ENCODE results near the gene DNAJC17. TPM values are rescaled to one million over a fixed set of nuclear protein-coding genes. Genes with fewer than 3 reads are reported as not detected.

The DNAJC17 gene, protein sequence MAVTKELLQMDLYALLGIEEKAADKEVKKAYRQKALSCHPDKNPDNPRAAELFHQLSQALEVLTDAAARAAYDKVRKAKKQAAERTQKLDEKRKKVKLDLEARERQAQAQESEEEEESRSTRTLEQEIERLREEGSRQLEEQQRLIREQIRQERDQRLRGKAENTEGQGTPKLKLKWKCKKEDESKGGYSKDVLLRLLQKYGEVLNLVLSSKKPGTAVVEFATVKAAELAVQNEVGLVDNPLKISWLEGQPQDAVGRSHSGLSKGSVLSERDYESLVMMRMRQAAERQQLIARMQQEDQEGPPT
- polyA plus RNA-seq (2013, experiment 1 of 2), result 36.0 TPM
- 42.1 TPM for polyA plus RNA-seq (2013, experiment 2 of 2)

GRCh38 chr15:40807028-40807887 is at the start of gene DNAJC17, which contains the start of gene ZFYVE19:
Gene DNAJC17 (minus strand): TSS chr15:40807473. CDS start chr15:40807446, 27 bp downstream.
Gene ZFYVE19 (plus strand): TSS chr15:40807089. CDS start chr15:40807590, 501 bp downstream.
- peaks cover 3% of the 10 kb centered on the region for H3K4me1 ChIP-seq (ENCODE audit: control insufficient read depth, insufficient read depth, low read length, poor library complexity, severe bottlenecking)
- H3K4me3 ChIP-seq (ENCODE audit: extremely low read depth, insufficient read depth, low read length, poor library complexity, severe bottlenecking), result peak within 1 kb of the TSS; percentile 86
- WGBS, 2 experiments (ENCODE audit: insufficient coverage in 2 of 2), result 1% methylated on average over 51 to 56 of the region's 64 CpGs
- peak within 1 kb of the TSS; percentile 58 for H3K27ac ChIP-seq (ENCODE audit: low read depth, low read length, severe bottlenecking)
- no peaks in the 10 kb centered on the region for H3K9me3 ChIP-seq (ENCODE audit: control insufficient read depth, low read length)
- H3K36me3 ChIP-seq (ENCODE audit: control insufficient read depth, insufficient read depth, low read length), result peaks cover 46% of the 10 kb centered on the region

- Histone ChIP-seq H3K27ac (ENCODE audit: low read depth, low read length, severe bottlenecking) (no peak overlapping the region), H3K4me3 (ENCODE audit: extremely low read depth, insufficient read depth, low read length, poor library complexity, severe bottlenecking) (no peak overlapping the region), H3K4me1 (ENCODE audit: control insufficient read depth, insufficient read depth, low read length, poor library complexity, severe bottlenecking) (no peaks in the 10 kb centered on the region), H3K9me3 (ENCODE audit: control insufficient read depth, low read length) (no peaks in the 10 kb centered on the region), H3K36me3 (ENCODE audit: control insufficient read depth, insufficient read depth, low read length) (no peaks in the 10 kb centered on the region)
- 90 to 92% methylated on average over 4 to 5 of the region's 8 CpGs for WGBS, 2 experiments (ENCODE audit: insufficient coverage in 2 of 2)
These were observed 49.5 kb upstream of the DNAJC17 start for GRCh38 chr15:40856746-40857145.

DNA sequence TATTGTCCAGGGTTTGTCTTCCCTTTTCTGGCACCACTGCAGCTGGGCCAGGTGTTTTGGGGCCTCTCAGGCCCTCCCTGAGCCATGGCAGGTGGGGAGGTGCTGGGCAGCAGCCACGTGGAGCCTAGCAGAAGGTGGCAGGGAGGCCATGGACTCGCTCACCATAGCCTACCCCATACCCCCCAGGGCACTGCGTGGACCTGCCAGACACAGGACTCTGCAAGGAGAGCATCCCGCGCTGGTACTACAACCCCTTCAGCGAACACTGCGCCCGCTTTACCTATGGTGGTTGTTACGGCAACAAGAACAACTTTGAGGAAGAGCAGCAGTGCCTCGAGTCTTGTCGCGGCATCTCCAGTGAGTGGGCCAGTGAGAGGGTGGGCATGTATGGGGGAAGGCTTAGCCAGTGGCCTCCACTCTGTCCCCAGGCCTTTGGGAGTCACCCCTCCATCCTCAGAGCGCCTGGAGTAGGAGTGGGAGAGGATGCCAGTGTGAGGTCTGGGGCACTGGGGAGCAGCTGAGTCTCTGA is 48.5 kb upstream of the DNAJC17 start:
- Histone ChIP-seq H3K36me3 (ENCODE audit: control insufficient read depth, insufficient read depth, low read length) (no peaks in the 10 kb centered on the region), H3K4me3 (ENCODE audit: extremely low read depth, insufficient read depth, low read length, poor library complexity, severe bottlenecking) (no peak overlapping the region), H3K27ac (ENCODE audit: low read depth, low read length, severe bottlenecking) (no peak overlapping the region), H3K4me1 (ENCODE audit: control insufficient read depth, insufficient read depth, low read length, poor library complexity, severe bottlenecking) (no peaks in the 10 kb centered on the region), H3K9me3 (ENCODE audit: control insufficient read depth, low read length) (no peaks in the 10 kb centered on the region)
- 85 to 92% methylated on average over 7 to 9 of the region's 13 CpGs for WGBS, 2 experiments (ENCODE audit: insufficient coverage in 2 of 2)

- no peaks in the 10 kb centered on the region for H3K9me3 ChIP-seq (ENCODE audit: control insufficient read depth, low read length)
- H3K4me1 ChIP-seq (ENCODE audit: control insufficient read depth, insufficient read depth, low read length, poor library complexity, severe bottlenecking), result no peaks in the 10 kb centered on the region
- no peaks in the 10 kb centered on the region for H3K36me3 ChIP-seq (ENCODE audit: control insufficient read depth, insufficient read depth, low read length)
- 84 to 86% methylated on average over 8 of the region's 10 CpGs for WGBS, 2 experiments (ENCODE audit: insufficient coverage in 2 of 2)
- no peak overlapping the region for H3K4me3 ChIP-seq (ENCODE audit: extremely low read depth, insufficient read depth, low read length, poor library complexity, severe bottlenecking)
- no peak overlapping the region for H3K27ac ChIP-seq (ENCODE audit: low read depth, low read length, severe bottlenecking)
These were observed 46.9 kb upstream of the DNAJC17 start for GRCh38 chr15:40854161-40854560.

DNA sequence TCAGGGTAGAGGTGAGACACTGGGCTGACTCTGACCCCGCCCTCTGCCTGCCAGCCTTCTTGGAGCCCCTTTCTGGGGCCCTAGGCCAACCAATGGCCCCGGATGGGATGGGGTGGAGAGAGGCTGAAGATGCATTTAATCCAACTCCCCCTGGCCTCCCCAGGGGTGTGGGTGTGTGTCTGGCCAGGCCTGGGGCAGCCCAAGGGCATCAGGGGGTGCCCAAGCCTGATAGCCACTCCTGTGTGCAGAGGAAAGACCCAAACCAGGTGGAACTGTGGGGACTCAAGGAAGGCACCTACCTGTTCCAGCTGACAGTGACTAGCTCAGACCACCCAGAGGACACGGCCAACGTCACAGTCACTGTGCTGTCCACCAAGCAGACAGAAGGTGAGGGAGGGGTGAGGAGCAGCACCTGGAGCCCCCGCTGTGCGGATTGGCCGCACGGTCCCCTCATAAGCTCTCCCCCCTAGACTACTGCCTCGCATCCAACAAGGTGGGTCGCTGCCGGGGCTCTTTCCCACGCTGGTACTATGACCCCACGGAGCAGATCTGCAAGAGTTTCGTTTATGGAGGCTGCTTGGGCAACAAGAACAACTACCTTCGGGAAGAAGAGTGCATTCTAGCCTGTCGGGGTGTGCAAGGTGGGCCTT is 46.1 kb upstream of the DNAJC17 start:
- no peaks in the 10 kb centered on the region for H3K9me3 ChIP-seq (ENCODE audit: control insufficient read depth, low read length)
- no peaks in the 10 kb centered on the region for H3K4me1 ChIP-seq (ENCODE audit: control insufficient read depth, insufficient read depth, low read length, poor library complexity, severe bottlenecking)
- H3K36me3 ChIP-seq (ENCODE audit: control insufficient read depth, insufficient read depth, low read length), result no peaks in the 10 kb centered on the region
- H3K4me3 ChIP-seq (ENCODE audit: extremely low read depth, insufficient read depth, low read length, poor library complexity, severe bottlenecking), result no peak overlapping the region
- WGBS, 2 experiments (ENCODE audit: insufficient coverage in 2 of 2), result 95 to 96% methylated on average over 10 to 15 of the region's 16 CpGs
- no peak overlapping the region for H3K27ac ChIP-seq (ENCODE audit: low read depth, low read length, severe bottlenecking)

GRCh38 chr15:40852529-40852928 is 45.3 kb upstream of the DNAJC17 start:
- H3K36me3 ChIP-seq (ENCODE audit: control insufficient read depth, insufficient read depth, low read length), result no peaks in the 10 kb centered on the region
- H3K9me3 ChIP-seq (ENCODE audit: control insufficient read depth, low read length), result no peaks in the 10 kb centered on the region
- H3K27ac ChIP-seq (ENCODE audit: low read depth, low read length, severe bottlenecking), result no peak overlapping the region
- peaks cover 8% of the 10 kb centered on the region for H3K4me1 ChIP-seq (ENCODE audit: control insufficient read depth, insufficient read depth, low read length, poor library complexity, severe bottlenecking)
- 100% methylated on average over 1 to 3 of the region's 5 CpGs for WGBS, 2 experiments (ENCODE audit: insufficient coverage in 2 of 2)
- no peak overlapping the region for H3K4me3 ChIP-seq (ENCODE audit: extremely low read depth, insufficient read depth, low read length, poor library complexity, severe bottlenecking)

DNA sequence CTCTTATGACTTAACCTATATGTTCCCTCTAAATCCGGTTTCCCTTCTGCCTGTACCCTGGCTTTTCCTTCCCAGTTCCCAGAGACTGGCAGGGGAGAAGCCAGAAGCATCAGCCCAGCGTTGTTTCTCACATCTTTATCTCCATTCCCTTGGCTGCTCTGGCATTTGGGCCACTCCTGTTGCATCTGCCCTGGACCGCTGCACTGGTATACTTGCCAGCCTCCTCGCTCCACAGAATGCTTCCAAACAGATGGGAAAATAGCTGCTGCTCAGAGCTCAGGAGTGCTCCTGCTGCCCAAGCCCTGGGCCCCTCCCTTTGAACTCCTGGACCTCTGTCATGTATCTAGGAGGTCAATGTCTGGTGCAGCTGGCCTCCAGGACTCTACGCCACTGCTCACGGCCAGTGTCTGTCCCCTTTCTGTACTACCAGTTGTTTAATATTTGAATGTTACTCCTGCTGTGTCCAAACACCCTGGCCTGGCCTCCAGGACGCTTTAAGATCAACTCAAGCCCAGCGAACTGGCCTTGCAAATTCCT is 43.4 kb upstream of the DNAJC17 start:
- Histone ChIP-seq H3K4me3 (ENCODE audit: extremely low read depth, insufficient read depth, low read length, poor library complexity, severe bottlenecking) (no peak overlapping the region), H3K4me1 (ENCODE audit: control insufficient read depth, insufficient read depth, low read length, poor library complexity, severe bottlenecking) (peaks cover 23% of the 10 kb centered on the region), H3K9me3 (ENCODE audit: control insufficient read depth, low read length) (no peaks in the 10 kb centered on the region), H3K36me3 (ENCODE audit: control insufficient read depth, insufficient read depth, low read length) (no peaks in the 10 kb centered on the region), H3K27ac (ENCODE audit: low read depth, low read length, severe bottlenecking) (no peak overlapping the region)
- WGBS, 2 experiments (ENCODE audit: insufficient coverage in 2 of 2), result 91 to 94% methylated on average over 6 to 8 of the region's 8 CpGs

GRCh38 chr15:40847223-40847961 is 40.1 kb upstream of the DNAJC17 start:
- no peaks in the 10 kb centered on the region for H3K36me3 ChIP-seq (ENCODE audit: control insufficient read depth, insufficient read depth, low read length)
- WGBS, 2 experiments (ENCODE audit: insufficient coverage in 2 of 2), result 79 to 84% methylated on average over 3 of the region's 7 CpGs

GRCh38 chr15:40846841-40847222 is 39.6 kb upstream of the DNAJC17 start:
- Histone ChIP-seq H3K4me1 (ENCODE audit: control insufficient read depth, insufficient read depth, low read length, poor library complexity, severe bottlenecking) (peaks cover 23% of the 10 kb centered on the region), H3K9me3 (ENCODE audit: control insufficient read depth, low read length) (no peaks in the 10 kb centered on the region), H3K4me3 (ENCODE audit: extremely low read depth, insufficient read depth, low read length, poor library complexity, severe bottlenecking) (no peak overlapping the region), H3K27ac (ENCODE audit: low read depth, low read length, severe bottlenecking) (no peak overlapping the region), H3K36me3 (ENCODE audit: control insufficient read depth, insufficient read depth, low read length) (no peaks in the 10 kb centered on the region)

More at GRCh38 chr15:40847223-40847961, 40.1 kb upstream of the DNAJC17 start:
- H3K9me3 ChIP-seq (ENCODE audit: control insufficient read depth, low read length), result no peaks in the 10 kb centered on the region
- H3K27ac ChIP-seq (ENCODE audit: low read depth, low read length, severe bottlenecking), result no peak overlapping the region
- peaks cover 23% of the 10 kb centered on the region for H3K4me1 ChIP-seq (ENCODE audit: control insufficient read depth, insufficient read depth, low read length, poor library complexity, severe bottlenecking)
- no peak overlapping the region for H3K4me3 ChIP-seq (ENCODE audit: extremely low read depth, insufficient read depth, low read length, poor library complexity, severe bottlenecking)
